ENCODE data around the gene TIPIN.
A peak's percentile ranks its signal among the peaks of the same experiment; 100 is the strongest.
"Not testable (repeated sequence)": the region's sequence is repeated elsewhere in the genome, so short reads cannot be mapped to it uniquely, and the experiment has no call there.

Gene TIPIN

DNA sequence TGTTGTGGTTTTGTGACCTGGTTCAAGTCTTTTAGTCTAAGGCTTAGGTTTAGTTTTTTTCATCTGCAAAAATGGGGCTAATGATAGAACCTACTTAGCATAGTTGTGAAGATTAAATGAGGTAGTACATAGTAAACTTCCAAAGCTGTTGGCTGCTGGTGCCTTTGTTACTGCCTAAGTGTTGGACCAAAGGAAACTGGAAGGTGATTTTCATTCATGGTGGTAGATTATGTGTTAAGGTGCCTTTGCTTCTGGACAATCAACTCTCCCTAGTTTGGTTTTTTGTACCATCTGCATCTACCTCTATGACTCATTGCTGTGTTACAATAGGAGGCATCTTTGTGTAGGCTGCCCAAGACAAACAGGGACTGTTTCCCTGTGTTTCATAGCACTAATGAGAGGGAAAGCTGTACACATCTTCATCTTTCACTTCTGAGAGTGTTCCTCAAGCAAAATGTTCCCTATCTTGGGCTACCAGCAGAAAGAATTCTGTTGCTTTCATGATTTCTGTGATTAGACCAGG lies 33.4 kb upstream of the TIPIN start:
- TF ChIP-seq, protein P1, sequence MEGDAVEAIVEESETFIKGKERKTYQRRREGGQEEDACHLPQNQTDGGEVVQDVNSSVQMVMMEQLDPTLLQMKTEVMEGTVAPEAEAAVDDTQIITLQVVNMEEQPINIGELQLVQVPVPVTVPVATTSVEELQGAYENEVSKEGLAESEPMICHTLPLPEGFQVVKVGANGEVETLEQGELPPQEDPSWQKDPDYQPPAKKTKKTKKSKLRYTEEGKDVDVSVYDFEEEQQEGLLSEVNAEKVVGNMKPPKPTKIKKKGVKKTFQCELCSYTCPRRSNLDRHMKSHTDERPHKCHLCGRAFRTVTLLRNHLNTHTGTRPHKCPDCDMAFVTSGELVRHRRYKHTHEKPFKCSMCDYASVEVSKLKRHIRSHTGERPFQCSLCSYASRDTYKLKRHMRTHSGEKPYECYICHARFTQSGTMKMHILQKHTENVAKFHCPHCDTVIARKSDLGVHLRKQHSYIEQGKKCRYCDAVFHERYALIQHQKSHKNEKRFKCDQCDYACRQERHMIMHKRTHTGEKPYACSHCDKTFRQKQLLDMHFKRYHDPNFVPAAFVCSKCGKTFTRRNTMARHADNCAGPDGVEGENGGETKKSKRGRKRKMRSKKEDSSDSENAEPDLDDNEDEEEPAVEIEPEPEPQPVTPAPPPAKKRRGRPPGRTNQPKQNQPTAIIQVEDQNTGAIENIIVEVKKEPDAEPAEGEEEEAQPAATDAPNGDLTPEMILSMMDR (IDR thresholded peaks at IDR 0.05; ENCODE audit: borderline replicate concordance, insufficient read depth, low read depth, low read length) = no peak
- peak overlapping the region; percentile 3 for H3K4me3 ChIP-seq (ENCODE audit: low read depth, low read length)

DNA sequence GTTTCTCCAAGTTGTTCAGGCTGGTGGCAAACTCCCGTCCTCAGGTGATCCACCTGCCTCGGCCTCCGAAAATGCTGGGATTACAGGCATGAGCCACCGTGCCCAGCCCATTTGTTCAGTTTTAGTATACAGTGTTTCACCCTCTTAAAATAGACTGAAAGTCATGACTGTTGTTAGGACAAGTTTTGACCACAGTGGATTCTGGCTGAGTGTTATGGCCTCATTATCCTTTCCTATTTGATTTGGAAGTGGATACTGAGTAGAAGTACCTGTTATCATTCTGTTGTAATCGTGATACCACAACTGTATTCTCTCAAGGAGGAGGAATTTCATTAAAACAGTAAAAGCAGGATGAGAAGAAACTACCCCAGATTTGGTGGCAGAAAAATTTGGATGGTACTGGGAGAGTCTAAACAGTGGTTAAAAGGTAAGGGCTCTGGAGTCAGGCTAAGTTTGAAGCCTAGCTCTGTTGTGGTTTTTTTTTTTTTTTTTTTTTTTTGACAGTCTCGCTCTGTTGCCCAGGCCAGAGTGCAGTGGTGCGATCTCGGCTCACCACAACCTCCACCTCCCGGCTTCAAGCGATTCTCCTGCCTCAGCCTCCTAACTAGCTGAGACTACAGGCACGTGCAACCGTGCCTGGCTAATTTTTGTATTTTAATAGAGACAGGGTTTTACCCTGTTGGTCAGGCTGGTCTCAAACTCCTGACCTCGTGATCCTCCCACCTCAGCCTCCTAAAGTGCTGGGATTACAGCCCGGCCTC lies 32.8 kb upstream of the TIPIN start:
- TF ChIP-seq, protein P1 (IDR thresholded peaks at IDR 0.05; ENCODE audit: borderline replicate concordance, insufficient read depth, low read depth, low read length) = no peak
- peak overlapping the region; percentile 92 for H3K4me3 ChIP-seq (ENCODE audit: low read depth, low read length)

DNA sequence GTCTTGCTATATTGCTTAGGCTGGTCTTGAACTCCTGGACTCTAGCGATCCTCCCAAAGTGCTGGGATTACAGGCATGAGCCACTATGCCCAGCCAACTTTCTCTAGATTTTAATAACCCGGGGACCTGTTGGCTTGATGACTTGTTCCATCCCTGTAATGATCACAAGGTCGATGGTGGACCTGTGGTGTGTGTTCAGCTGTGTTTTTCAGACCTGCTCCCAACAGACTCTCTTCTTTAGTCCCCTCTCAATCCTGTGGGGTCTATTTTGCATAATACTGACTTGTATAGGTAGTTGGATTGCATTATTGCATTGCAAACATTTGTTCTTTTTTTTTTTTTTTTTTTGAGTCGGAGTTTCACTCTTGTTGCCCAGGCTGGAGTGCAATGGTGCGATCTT lies 32.1 kb upstream of the TIPIN start:
- TF ChIP-seq, protein P1 (IDR thresholded peaks at IDR 0.05; ENCODE audit: borderline replicate concordance, insufficient read depth, low read depth, low read length) = no peak
- H3K4me3 ChIP-seq (ENCODE audit: low read depth, low read length) = peak overlapping the region; percentile 92

DNA sequence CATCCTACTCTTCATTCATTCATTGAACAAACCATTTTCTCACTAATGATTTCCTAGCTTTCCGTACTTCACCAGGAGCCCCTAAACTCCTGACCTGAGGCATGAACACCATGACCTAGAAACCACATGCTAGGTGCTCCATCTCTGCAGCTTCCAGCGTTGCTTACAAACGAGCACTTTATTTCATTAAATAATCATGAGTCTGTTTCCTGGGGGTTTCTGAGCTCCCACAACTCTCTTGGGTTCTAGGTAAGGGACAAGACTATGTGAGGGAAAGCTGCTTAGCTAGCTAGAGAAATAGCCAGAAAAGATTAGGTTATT lies 31.5 kb upstream of the TIPIN start:
- TF ChIP-seq, protein P1 (IDR thresholded peaks at IDR 0.05; ENCODE audit: borderline replicate concordance, insufficient read depth, low read depth, low read length) = no peak
- H3K4me3 ChIP-seq (ENCODE audit: low read depth, low read length) = peak overlapping the region; percentile 92

DNA sequence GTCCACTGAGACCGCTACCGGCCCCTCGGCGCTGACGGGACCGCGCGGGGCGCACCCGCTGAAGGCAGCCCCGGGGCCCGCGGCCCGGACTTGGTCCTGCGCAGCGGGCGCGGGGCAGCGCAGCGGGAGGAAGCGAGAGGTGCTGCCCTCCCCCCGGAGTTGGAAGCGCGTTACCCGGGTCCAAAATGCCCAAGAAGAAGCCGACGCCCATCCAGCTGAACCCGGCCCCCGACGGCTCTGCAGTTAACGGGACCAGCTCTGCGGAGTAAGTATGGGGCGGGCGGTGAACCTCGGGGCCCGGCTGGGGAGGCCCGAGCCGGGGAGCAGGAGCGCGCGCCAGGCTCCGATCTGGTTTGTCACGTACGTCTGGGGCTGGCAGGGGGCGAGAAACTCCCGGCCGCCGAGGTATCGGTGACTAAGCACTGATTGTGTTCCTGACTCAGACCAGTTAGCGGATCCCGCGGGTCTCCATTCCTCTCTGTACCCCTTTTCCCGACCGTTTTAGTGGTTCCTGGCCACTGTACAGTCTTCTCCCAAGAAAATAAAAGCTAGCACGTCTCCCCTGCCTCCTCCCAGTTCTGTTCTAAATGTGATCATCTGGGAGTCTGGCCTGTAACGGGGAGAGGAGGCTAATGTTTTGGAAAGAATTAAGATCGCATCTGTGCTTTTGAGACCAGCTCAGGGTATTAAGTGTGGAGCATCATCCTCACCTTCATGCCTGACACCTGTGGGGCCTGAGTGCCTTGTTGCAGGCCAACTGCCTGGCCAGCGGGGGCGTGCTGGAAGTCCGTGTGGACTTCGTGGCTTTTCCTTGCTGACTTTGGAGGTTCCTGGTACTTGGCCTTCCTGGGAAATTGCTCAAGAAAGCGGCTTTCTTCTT lies 30.9 kb upstream of the TIPIN start:
- H3K4me3 ChIP-seq (ENCODE audit: low read depth, low read length) = peak overlapping the region; percentile 92

DNA sequence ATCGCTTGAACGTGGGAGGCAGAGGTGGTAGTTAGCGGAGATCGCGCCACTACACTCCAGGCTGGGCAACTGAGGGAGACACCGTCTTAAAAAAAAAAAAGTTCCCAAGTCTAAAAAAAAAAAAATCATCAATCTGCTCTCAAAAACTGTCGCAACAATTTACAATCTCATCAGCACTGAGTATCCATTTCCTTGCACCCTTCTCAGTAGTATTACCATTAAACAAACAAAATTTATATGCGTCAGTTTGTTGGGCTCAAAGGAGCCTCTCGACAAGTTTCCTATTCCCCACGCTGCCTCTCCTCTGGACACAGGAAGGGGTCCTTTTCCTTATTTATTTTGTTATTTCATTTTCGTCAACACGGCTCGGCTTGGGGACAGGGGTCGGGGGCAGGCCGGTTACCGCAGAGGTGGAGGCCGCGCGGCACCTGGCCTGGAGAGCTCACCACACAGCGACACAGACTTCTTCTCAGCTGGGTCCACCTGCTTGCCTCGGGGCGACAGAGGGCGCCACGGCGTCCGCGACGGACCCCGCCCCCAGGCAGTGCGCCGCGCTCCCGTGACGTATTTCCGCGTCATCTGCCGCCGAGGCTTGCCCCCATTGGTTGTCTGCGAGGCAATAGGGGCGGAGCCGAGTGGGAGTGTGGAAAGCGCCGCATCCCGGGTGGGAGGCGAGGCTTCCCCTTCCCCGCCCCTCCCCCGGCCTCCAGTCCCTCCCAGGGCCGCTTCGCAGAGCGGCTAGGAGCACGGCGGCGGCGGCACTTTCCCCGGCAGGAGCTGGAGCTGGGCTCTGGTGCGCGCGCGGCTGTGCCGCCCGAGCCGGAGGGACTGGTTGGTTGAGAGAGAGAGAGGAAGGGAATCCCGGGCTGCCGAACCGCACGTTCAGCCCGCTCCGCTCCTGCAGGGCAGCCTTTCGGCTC lies 30.0 kb upstream of the TIPIN start, which contains the start of gene MAP2K1:
TSS of gene MAP2K1 (plus strand) at position 709 of the 920 bp plus-strand sequence. CDS start 436 bp downstream, outside the sequence.
- TF ChIP-seq, protein P1 (IDR thresholded peaks at IDR 0.05; ENCODE audit: borderline replicate concordance, insufficient read depth, low read depth, low read length) = peak; percentile 83
- peak within 1 kb of the TSS; percentile 92 for H3K4me3 ChIP-seq (ENCODE audit: low read depth, low read length)

More for the DNA sequence above, 30.9 kb upstream of the TIPIN start:
- TF ChIP-seq, protein P1 (IDR thresholded peaks at IDR 0.05; ENCODE audit: borderline replicate concordance, insufficient read depth, low read depth, low read length) = peak; percentile 56

DNA sequence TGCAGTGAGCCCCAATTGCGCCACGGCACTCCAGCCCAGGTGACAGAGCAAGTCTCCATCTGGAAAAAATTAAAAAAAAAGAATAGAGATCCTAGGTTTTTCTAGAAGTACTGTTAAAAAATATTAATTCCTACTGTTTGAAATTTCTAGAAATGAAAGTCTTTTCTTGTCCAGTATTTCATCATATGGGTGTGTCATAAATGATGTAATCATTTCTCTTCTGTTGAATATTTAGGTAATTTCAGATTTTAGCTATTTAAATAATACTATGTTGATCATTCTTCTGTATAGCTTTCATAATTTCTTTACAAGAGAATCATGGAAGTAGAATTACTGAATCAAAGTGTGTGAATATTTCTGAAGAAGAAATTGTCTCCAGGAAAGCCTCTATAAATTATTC lies 24.9 kb upstream of the TIPIN start:
- not testable (repeated sequence) for H3K4me3 ChIP-seq (ENCODE audit: low read depth, low read length)
